Stomach (tissue), 9 donors: ENCODE results near the gene TPCN2. TPM values are rescaled to one million over a fixed set of nuclear protein-coding genes. Genes with fewer than 3 reads are reported as not detected.

Source experiments
- DNase-seq, 2 donors: peaks; one replicate each; pipeline versions ENCODE4 v3.0.0 to v3.0.0-alpha.2; 2013 to 2019
- H3K27ac ChIP-seq, 5 donors: fragments of 200-600 bp in 4 of 5; sonication (generic) in 4 of 5; one replicate each; pipeline ENCODE4 v1.5.1; 2013 to 2019; ENCODE audit warnings: mild to moderate bottlenecking in 1 of 5, moderate library complexity in 1 of 5
- H3K27me3 ChIP-seq, 3 donors: fragments of 200-600 bp; sonication (generic); one replicate each; pipeline ENCODE4 v1.5.1; 2017 to 2019; ENCODE audit warnings: mixed run types in 1 of 3
- H3K36me3 ChIP-seq, 4 donors: fragments of 200-600 bp; sonication (generic); 1 replicate in 3 of 4; 2 replicates in 1 of 4; pipeline ENCODE4 v1.5.1; 2016 to 2019
- H3K4me1 ChIP-seq, 4 donors: fragments of 200-600 bp; sonication (generic); one replicate each; pipeline ENCODE4 v1.5.1; 2016 to 2019
- H3K4me3 ChIP-seq, 4 donors: fragments of 200-600 bp; sonication (generic) in 3 of 4; one replicate each; pipeline ENCODE4 v1.5.1; 2016 to 2019; ENCODE audit warnings: mild to moderate bottlenecking in 1 of 4
- H3K9me3 ChIP-seq, 4 donors: fragments of 200-600 bp; sonication (generic); one replicate each; pipeline ENCODE4 v1.5.1; 2016 to 2019
- EP300 ChIP-seq: sonication (generic); formaldehyde crosslinking; IDR thresholded peaks from one replicate; pipeline ENCODE4 v1.6.1; 2017; ENCODE audit warnings: antibody characterized with exemption
- POLR2A ChIP-seq, 4 donors: fragments of 450-650 bp; IDR thresholded peaks; one replicate each; pipeline ENCODE4 v1.6.1; 2016; ENCODE audit warnings: antibody characterized with exemption in 4 of 4, control low read depth in 2 of 4, mild to moderate bottlenecking in 1 of 4, moderate library complexity in 1 of 4
- POLR2AphosphoS5 ChIP-seq, 3 donors: sonication (generic); formaldehyde crosslinking; IDR thresholded peaks; one replicate each; pipeline ENCODE4 v1.6.1; 2016; ENCODE audit warnings: antibody characterized with exemption in 3 of 3
- WGBS, 5 donors: extraction: QIAGEN DNeasy Blood & Tissue Kit in 3 of 5; methylation state at CpG; one replicate each; pipeline versions ENCODE4 v1.1.5 to v1.1.7; 2013 to 2018; 5-methylcytosine and 5-hydroxymethylcytosine counted together
- intact Hi-C: fragments of 100-400 bp; cut with DNase I; formaldehyde crosslinking; loops from one replicate; pipeline ENCODE4 v1.15.1; 2023; ENCODE audit warnings: low total_unique reads
- polyA plus RNA-seq, 3 donors: library from polyadenylated mRNA; stranded (reverse); fragments of 200-250 nt; gene quantifications; one replicate each; pipeline ENCODE4 v1.2.3, GENCODE V29; 2013
- total RNA-seq, 5 donors: library from RNA; depleted of rRNA; stranded (reverse); fragments of >200 nt; gene quantifications; one replicate each; pipeline versions ENCODE4 v1.1.0 to v1.2.3, GENCODE V29; 2014 to 2016
- TF ChIP-seq, protein P1 (sequence below), 7 experiments: fragments of 450-650 bp in 4 of 7; fragments of 200-600 bp in 3 of 7; sonication (generic) in 3 of 7; IDR thresholded peaks; one replicate each; pipeline ENCODE4 v1.5.1; 2016 to 2019; ENCODE audit warnings: antibody characterized with exemption in 7 of 7, control low read depth in 2 of 7, mild to moderate bottlenecking in 1 of 7
- donor health status: healthy with polysubstance abuse.
- donor health status: Bipolar disorder and iron deficiency.
- donor health status: healthy.

The TPCN2 gene
- total and polyA plus RNA-seq, 8 donors = 6.4 to 66.1 (median 27.2) TPM

DNA sequence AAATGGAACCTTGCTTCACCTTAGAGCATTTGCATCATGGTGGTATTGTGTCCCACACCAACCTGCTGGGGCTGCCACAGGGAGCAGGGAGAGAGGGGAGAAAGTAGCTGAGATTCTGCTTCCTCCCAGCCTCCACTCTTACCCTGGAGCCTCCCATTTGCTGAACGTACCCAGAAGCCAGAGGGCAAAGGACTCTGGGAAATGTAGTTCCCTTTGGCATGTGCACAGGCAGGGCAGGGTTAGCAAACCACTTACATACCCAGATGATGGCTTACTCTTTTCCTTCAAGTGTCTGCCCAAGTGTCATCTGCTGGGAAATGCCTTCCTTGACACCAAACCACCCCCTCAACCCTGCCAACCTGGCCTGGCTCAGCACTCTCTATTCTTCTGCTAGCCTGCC is 123.9 kb downstream of the TPCN2 start:
- Histone ChIP-seq H3K4me1 (no peaks in the 10 kb centered on the region), H3K4me3 (no peak overlapping the region), H3K36me3 (no peaks in the 10 kb centered on the region), H3K27me3 (no peaks in the 10 kb centered on the region), H3K27ac (no peak overlapping the region), H3K9me3 (peaks cover 0 to 8% (median 4%) of the 10 kb centered on the region in 4 donors)
- intact Hi-C loops = no loop called here
- TF ChIP-seq, protein P1, sequence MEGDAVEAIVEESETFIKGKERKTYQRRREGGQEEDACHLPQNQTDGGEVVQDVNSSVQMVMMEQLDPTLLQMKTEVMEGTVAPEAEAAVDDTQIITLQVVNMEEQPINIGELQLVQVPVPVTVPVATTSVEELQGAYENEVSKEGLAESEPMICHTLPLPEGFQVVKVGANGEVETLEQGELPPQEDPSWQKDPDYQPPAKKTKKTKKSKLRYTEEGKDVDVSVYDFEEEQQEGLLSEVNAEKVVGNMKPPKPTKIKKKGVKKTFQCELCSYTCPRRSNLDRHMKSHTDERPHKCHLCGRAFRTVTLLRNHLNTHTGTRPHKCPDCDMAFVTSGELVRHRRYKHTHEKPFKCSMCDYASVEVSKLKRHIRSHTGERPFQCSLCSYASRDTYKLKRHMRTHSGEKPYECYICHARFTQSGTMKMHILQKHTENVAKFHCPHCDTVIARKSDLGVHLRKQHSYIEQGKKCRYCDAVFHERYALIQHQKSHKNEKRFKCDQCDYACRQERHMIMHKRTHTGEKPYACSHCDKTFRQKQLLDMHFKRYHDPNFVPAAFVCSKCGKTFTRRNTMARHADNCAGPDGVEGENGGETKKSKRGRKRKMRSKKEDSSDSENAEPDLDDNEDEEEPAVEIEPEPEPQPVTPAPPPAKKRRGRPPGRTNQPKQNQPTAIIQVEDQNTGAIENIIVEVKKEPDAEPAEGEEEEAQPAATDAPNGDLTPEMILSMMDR (IDR thresholded peaks at IDR 0.05) = no peak
- 0 to 20% (median 6%) methylated on average over 1 of the region's 1 CpG for WGBS, 5 donors
- DNase-seq = no peak

DNA sequence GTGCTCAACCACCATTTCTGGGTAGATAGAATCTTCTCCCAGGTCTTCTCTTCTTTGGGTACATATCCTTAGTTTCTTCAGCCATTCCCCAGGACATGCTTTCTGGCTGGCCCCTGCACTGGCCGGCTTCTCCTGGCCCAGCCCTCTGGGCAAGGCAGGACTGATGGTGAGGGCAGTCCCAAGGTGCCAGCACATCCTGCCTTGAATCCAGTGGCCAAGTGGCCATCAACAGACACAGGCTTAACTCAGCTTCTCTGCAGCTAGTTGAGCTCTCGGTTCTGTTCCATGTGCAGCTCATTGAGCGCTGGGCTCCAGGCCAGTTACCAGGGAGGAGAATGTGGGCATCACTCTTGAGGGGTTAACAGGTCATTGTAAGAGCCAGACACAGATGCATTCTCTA is 124.6 kb downstream of the TPCN2 start:
- H3K36me3 ChIP-seq = no peaks in the 10 kb centered on the region

DNA sequence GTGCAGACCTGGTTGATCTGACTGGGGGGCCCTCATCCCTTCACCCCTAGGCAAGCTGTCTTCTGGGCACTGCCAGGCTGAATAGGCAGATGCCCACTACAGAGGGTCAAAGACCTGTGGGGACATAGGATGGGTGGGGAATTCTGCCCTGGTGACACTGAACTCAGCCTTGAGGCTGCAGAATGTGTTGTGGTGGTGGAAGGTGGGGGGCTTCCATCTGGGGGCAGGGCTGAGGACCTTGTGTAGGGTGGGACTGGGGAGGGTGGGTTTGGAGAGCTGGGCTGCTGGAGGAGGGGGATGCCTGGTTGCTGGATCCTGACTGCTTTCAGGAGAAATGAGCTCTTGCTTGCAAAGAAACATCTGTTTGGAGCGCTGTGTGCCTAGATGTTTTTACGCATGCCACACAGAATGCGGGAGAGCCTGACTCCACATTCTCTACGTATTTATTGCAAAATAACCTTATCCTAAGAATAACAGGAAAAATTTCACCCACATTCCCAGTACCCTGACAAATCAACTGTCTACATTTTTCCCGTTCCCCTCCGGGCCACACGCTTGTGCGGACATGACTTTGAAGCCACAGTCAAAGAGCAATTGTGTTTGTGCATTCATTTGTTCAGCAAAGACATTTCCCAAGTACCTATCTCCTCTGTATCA is 125.3 kb downstream of the TPCN2 start:
- WGBS, 5 donors = 88 to 95% (median 93%) methylated on average over 8 of the region's 8 CpGs
- Histone ChIP-seq H3K4me3 (no peak overlapping the region), H3K4me1 (no peaks in the 10 kb centered on the region), H3K36me3 (no peaks in the 10 kb centered on the region), H3K9me3 (peaks cover 0 to 8% (median 4%) of the 10 kb centered on the region in 4 donors), H3K27me3 (no peaks in the 10 kb centered on the region), H3K27ac (no peak overlapping the region)
- intact Hi-C loops = no loop called here
- no peak for DNase-seq
- TF ChIP-seq POLR2AphosphoS5 (IDR thresholded peaks at IDR 0.05) = no peak
- no peak for TF ChIP-seq EP300
- no peak for TF ChIP-seq POLR2A (IDR thresholded peaks at IDR 0.05)
- TF ChIP-seq, protein P1 (IDR thresholded peaks at IDR 0.05) = no peak

More for the DNA sequence above, 124.6 kb downstream of the TPCN2 start:
- Histone ChIP-seq H3K9me3 (peaks cover 0 to 8% (median 4%) of the 10 kb centered on the region in 4 donors), H3K4me1 (no peaks in the 10 kb centered on the region), H3K27ac (no peak overlapping the region), H3K27me3 (no peaks in the 10 kb centered on the region), H3K4me3 (no peak overlapping the region)
- DNase-seq = no peak
- intact Hi-C loops = no loop called here
- 96 to 100% (median 96%) methylated on average over 3 of the region's 3 CpGs for WGBS, 5 donors
- TF ChIP-seq POLR2A (IDR thresholded peaks at IDR 0.05) (no peak), POLR2AphosphoS5 (IDR thresholded peaks at IDR 0.05) (no peak), EP300 (no peak)
- TF ChIP-seq, protein P1 (IDR thresholded peaks at IDR 0.05) = no peak

DNA sequence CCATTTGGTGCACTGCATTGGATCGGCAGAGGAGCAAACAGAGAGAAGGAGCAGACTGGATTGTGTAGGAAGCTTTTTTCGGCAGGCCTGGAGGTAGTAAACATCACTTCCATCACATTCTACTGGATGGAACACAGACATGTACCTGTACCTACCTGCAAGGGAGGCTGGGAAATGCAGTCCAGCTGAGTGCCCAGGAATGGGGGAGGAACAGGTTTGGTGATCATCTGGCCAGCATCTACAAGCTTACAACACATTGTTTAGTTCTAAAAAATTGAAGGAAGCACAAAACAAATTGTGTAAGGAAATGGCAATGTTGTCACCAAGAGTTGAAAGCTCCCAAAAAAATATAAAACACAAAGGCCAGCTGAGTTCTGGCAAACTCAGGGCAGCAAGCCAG is 126.1 kb downstream of the TPCN2 start:
- intact Hi-C loops = no loop called here
- Histone ChIP-seq H3K9me3 (peaks cover 0 to 8% (median 4%) of the 10 kb centered on the region in 4 donors), H3K27ac (no peak overlapping the region), H3K4me1 (no peaks in the 10 kb centered on the region), H3K4me3 (no peak overlapping the region), H3K27me3 (no peaks in the 10 kb centered on the region), H3K36me3 (no peaks in the 10 kb centered on the region)
- DNase-seq = no peak
- WGBS, 5 donors = 78 to 95% (median 94%) methylated on average over 2 of the region's 2 CpGs
- no peak for TF ChIP-seq POLR2AphosphoS5 (IDR thresholded peaks at IDR 0.05)
- TF ChIP-seq, protein P1 (IDR thresholded peaks at IDR 0.05) = no peak
- no peak for TF ChIP-seq POLR2A (IDR thresholded peaks at IDR 0.05)
- TF ChIP-seq EP300 = no peak
